Adrenal gland (tissue), 5 donors: ENCODE results near the gene AP1S3.
"Not testable (repeated sequence)": the region's sequence is repeated elsewhere in the genome, so short reads cannot be mapped to it uniquely, and the experiment has no call there.

Experiments used
- CTCF ChIP-seq, 6 experiments: fragments of 450-650 bp in 4 of 6; fragments of 200-600 bp in 2 of 6; sonication (generic) in 1 of 6; IDR thresholded peaks; 1 replicate in 5 of 6; 2 replicates in 1 of 6; pipeline versions ENCODE4 v1.5.1 to v1.8.0; 2016 to 2021; ENCODE audit warnings: antibody characterized with exemption in 6 of 6, mild to moderate bottlenecking in 2 of 6, moderate library complexity in 1 of 6
- POLR2A ChIP-seq, 2 donors: fragments of 450-650 bp; IDR thresholded peaks; one replicate each; pipeline ENCODE4 v1.6.1; 2017; ENCODE audit warnings: antibody characterized with exemption in 2 of 2, mild to moderate bottlenecking in 2 of 2, moderate library complexity in 1 of 2
- donor health status: DM: no; HTN: no; CAD: no.

GRCh38 chr2:223871661-223872060 is 34.3 kb upstream of the AP1S3 start:
- TF ChIP-seq CTCF, POLR2A (IDR thresholded peaks at IDR 0.05): not testable (repeated sequence)
